ENCODE results near the gene BLOC1S4.

The BLOC1S4 gene

GRCh38 chr4:6731318-6731675 lies 15.3 kb downstream of the BLOC1S4 start:
- Histone ChIP-seq H3K36me3 (ENCODE audit: control insufficient read depth in 1 of 2, insufficient read depth in 2 of 2, low read length in 2 of 2) (no peaks in the 10 kb centered on the region), H3K9me3 (ENCODE audit: control insufficient read depth in 1 of 2, low read length in 2 of 2) (no peaks in the 10 kb centered on the region), H3K27ac (ENCODE audit: low read length) (no peak overlapping the region), H3K4me3 (ENCODE audit: low read depth in 1 of 2, low read length in 2 of 2) (no peak overlapping the region), H3K4me1 (ENCODE audit: control insufficient read depth in 1 of 2, insufficient read depth in 2 of 2, low read length in 2 of 2) (peaks cover 0 to 5% of the 10 kb centered on the region in 2 donors), H3K27me3 (ENCODE audit: low read depth, low read length) (no peaks in the 10 kb centered on the region)

GRCh38 chr4:6731780-6732179 lies 15.8 kb downstream of the BLOC1S4 start:
- no peaks in the 10 kb centered on the region for H3K27me3 ChIP-seq (ENCODE audit: low read depth, low read length)
- no peaks in the 10 kb centered on the region for H3K9me3 ChIP-seq (ENCODE audit: control insufficient read depth in 1 of 2, low read length in 2 of 2)
- peaks cover 0 to 5% of the 10 kb centered on the region in 2 donors for H3K4me1 ChIP-seq (ENCODE audit: control insufficient read depth in 1 of 2, insufficient read depth in 2 of 2, low read length in 2 of 2)
- no peak overlapping the region for H3K27ac ChIP-seq (ENCODE audit: low read length)
- no peak overlapping the region for H3K4me3 ChIP-seq (ENCODE audit: low read depth in 1 of 2, low read length in 2 of 2)
- no peaks in the 10 kb centered on the region for H3K36me3 ChIP-seq (ENCODE audit: control insufficient read depth in 1 of 2, insufficient read depth in 2 of 2, low read length in 2 of 2)

GRCh38 chr4:6732441-6733357 lies 16.7 kb downstream of the BLOC1S4 start:
- Histone ChIP-seq H3K4me3 (ENCODE audit: low read depth in 1 of 2, low read length in 2 of 2) (no peak overlapping the region), H3K36me3 (ENCODE audit: control insufficient read depth in 1 of 2, insufficient read depth in 2 of 2, low read length in 2 of 2) (no peaks in the 10 kb centered on the region), H3K27me3 (ENCODE audit: low read depth, low read length) (no peaks in the 10 kb centered on the region), H3K27ac (ENCODE audit: low read length) (no peak overlapping the region), H3K4me1 (ENCODE audit: control insufficient read depth in 1 of 2, insufficient read depth in 2 of 2, low read length in 2 of 2) (peaks cover 0 to 5% of the 10 kb centered on the region in 2 donors), H3K9me3 (ENCODE audit: control insufficient read depth in 1 of 2, low read length in 2 of 2) (no peaks in the 10 kb centered on the region)

DNA sequence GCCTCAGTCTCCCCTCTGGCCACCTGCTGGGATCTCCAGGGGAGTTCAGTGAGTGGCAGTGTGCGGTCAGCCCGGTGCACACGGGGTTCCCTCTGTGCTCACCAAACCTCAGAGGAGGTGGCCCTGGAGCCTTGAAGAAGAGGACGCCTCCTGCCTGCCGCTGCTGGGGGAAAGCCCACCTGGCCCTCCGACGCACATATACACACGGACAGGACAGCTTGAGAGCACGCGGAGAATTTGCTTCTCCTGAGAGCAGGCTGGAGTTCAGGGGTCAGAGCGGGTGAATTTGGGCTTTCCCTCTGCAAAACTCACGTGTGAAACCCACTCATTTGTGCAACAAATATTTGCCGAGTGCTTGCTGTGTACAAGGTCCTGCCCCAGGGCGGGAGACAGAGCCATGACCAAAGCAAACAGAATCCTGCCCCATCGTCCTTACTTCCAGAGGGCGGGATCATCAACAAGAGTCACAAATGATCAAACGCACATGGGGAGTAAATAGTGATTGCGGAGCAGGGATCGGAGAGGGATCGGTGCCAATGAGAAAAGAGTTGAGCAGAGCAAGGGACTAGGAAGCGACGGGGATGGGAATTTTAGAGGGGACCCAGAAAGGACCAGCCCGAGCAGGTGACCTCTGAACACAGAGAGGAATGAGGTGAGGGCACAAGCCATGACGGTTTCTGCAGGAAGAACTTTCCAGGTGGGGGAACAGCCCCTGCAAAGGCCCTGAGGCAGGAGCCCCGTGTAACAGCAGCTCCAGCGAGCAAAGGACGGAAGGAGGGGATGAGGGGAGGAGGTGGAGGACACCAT lies 17.6 kb downstream of the BLOC1S4 start:
- Histone ChIP-seq H3K27ac (ENCODE audit: low read length) (no peak overlapping the region), H3K4me1 (ENCODE audit: control insufficient read depth in 1 of 2, insufficient read depth in 2 of 2, low read length in 2 of 2) (peaks cover 0 to 5% of the 10 kb centered on the region in 2 donors), H3K36me3 (ENCODE audit: control insufficient read depth in 1 of 2, insufficient read depth in 2 of 2, low read length in 2 of 2) (no peaks in the 10 kb centered on the region), H3K27me3 (ENCODE audit: low read depth, low read length) (no peaks in the 10 kb centered on the region), H3K4me3 (ENCODE audit: low read depth in 1 of 2, low read length in 2 of 2) (no peak overlapping the region), H3K9me3 (ENCODE audit: control insufficient read depth in 1 of 2, low read length in 2 of 2) (no peaks in the 10 kb centered on the region)

DNA sequence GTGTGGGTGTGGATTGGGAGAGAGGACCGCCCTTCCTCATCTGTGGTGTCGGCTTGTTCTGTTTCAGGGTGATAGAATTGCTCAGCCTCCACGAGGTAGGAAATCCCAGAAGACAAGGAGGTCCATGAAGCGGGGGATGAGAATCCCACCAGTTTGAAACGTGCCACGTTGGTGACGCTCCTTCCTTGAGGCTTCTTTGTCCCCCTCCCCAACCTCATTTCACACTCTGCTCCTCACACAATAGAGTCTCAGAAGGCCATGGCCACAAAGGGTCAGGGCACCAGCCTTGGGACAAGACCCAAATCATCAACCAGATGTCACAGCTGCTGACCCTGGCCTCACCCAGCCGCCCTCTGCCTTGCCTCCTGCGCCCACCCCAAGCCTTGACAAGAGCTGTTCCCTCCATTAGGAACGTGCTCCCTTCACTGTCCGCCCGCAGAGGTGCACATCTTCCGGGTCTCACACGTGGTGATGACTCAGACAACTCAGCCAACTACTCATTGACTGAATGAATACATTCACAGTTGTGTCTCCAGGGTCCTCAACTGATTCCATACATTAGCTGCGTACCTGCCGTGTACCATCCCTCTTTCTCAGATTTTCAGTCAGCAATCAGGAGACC lies 18.3 kb downstream of the BLOC1S4 start:
- Histone ChIP-seq H3K4me3 (ENCODE audit: low read depth in 1 of 2, low read length in 2 of 2) (no peak overlapping the region), H3K4me1 (ENCODE audit: control insufficient read depth in 1 of 2, insufficient read depth in 2 of 2, low read length in 2 of 2) (peaks cover 0 to under 1% of the 10 kb centered on the region in 2 donors), H3K36me3 (ENCODE audit: control insufficient read depth in 1 of 2, insufficient read depth in 2 of 2, low read length in 2 of 2) (no peaks in the 10 kb centered on the region), H3K27ac (ENCODE audit: low read length) (no peak overlapping the region), H3K9me3 (ENCODE audit: control insufficient read depth in 1 of 2, low read length in 2 of 2) (no peaks in the 10 kb centered on the region), H3K27me3 (ENCODE audit: low read depth, low read length) (no peaks in the 10 kb centered on the region)

DNA sequence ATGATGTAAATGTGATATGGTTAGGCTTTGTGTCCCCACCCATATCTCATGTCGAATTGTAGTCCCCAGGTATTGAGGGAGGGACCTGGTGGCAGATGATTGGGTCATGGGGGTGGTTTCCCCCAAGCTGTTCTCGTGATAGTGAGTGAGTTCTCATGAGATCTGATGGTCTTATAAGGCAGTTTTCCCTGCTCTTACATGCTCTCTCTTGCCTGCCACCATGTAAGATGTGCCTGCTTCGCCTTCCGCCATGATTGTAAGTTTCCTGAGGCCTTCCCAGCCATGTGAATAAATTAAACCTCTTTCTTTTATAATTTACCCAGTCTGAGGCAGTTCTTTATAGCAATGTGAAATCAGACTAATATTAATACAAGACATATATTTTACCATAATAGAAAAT lies 23.9 kb downstream of the BLOC1S4 start:
- no peaks in the 10 kb centered on the region for H3K27me3 ChIP-seq (ENCODE audit: low read depth, low read length)
- H3K27ac ChIP-seq (ENCODE audit: low read length), result no peak overlapping the region
- H3K36me3 ChIP-seq (ENCODE audit: control insufficient read depth in 1 of 2, insufficient read depth in 2 of 2, low read length in 2 of 2), result no peaks in the 10 kb centered on the region
- no peaks in the 10 kb centered on the region for H3K9me3 ChIP-seq (ENCODE audit: control insufficient read depth in 1 of 2, low read length in 2 of 2)
- H3K4me3 ChIP-seq (ENCODE audit: low read depth in 1 of 2, low read length in 2 of 2), result no peak overlapping the region
- no peaks in the 10 kb centered on the region for H3K4me1 ChIP-seq (ENCODE audit: control insufficient read depth in 1 of 2, insufficient read depth in 2 of 2, low read length in 2 of 2)

- Histone ChIP-seq H3K36me3 (ENCODE audit: control insufficient read depth in 1 of 2, insufficient read depth in 2 of 2, low read length in 2 of 2) (no peaks in the 10 kb centered on the region), H3K27ac (ENCODE audit: low read length) (no peak overlapping the region), H3K4me3 (ENCODE audit: low read depth in 1 of 2, low read length in 2 of 2) (no peak overlapping the region), H3K4me1 (ENCODE audit: control insufficient read depth in 1 of 2, insufficient read depth in 2 of 2, low read length in 2 of 2) (no peaks in the 10 kb centered on the region), H3K27me3 (ENCODE audit: low read depth, low read length) (no peaks in the 10 kb centered on the region), H3K9me3 (ENCODE audit: control insufficient read depth in 1 of 2, low read length in 2 of 2) (no peaks in the 10 kb centered on the region)
These were observed 24.4 kb downstream of the BLOC1S4 start for GRCh38 chr4:6740347-6740746.

- Histone ChIP-seq H3K4me3 (ENCODE audit: low read depth in 1 of 2, low read length in 2 of 2) (no peak overlapping the region), H3K27me3 (ENCODE audit: low read depth, low read length) (no peaks in the 10 kb centered on the region), H3K27ac (ENCODE audit: low read length) (no peak overlapping the region), H3K36me3 (ENCODE audit: control insufficient read depth in 1 of 2, insufficient read depth in 2 of 2, low read length in 2 of 2) (no peaks in the 10 kb centered on the region), H3K9me3 (ENCODE audit: control insufficient read depth in 1 of 2, low read length in 2 of 2) (no peaks in the 10 kb centered on the region), H3K4me1 (ENCODE audit: control insufficient read depth in 1 of 2, insufficient read depth in 2 of 2, low read length in 2 of 2) (no peaks in the 10 kb centered on the region)
These were observed 26.5 kb downstream of the BLOC1S4 start for GRCh38 chr4:6742507-6742906.

- Histone ChIP-seq H3K9me3 (ENCODE audit: control insufficient read depth in 1 of 2, low read length in 2 of 2) (no peaks in the 10 kb centered on the region), H3K4me1 (ENCODE audit: control insufficient read depth in 1 of 2, insufficient read depth in 2 of 2, low read length in 2 of 2) (no peaks in the 10 kb centered on the region), H3K27ac (ENCODE audit: low read length) (no peak overlapping the region), H3K36me3 (ENCODE audit: control insufficient read depth in 1 of 2, insufficient read depth in 2 of 2, low read length in 2 of 2) (no peaks in the 10 kb centered on the region), H3K4me3 (ENCODE audit: low read depth in 1 of 2, low read length in 2 of 2) (no peak overlapping the region), H3K27me3 (ENCODE audit: low read depth, low read length) (no peaks in the 10 kb centered on the region)
These were observed 27.0 kb downstream of the BLOC1S4 start for GRCh38 chr4:6742989-6743388.

- no peak overlapping the region for H3K27ac ChIP-seq (ENCODE audit: low read length)
- H3K9me3 ChIP-seq (ENCODE audit: control insufficient read depth in 1 of 2, low read length in 2 of 2), result no peaks in the 10 kb centered on the region
- H3K4me1 ChIP-seq (ENCODE audit: control insufficient read depth in 1 of 2, insufficient read depth in 2 of 2, low read length in 2 of 2), result no peaks in the 10 kb centered on the region
- no peaks in the 10 kb centered on the region for H3K36me3 ChIP-seq (ENCODE audit: control insufficient read depth in 1 of 2, insufficient read depth in 2 of 2, low read length in 2 of 2)
- no peak overlapping the region for H3K4me3 ChIP-seq (ENCODE audit: low read depth in 1 of 2, low read length in 2 of 2)
- H3K27me3 ChIP-seq (ENCODE audit: low read depth, low read length), result no peaks in the 10 kb centered on the region
These were observed 30.8 kb downstream of the BLOC1S4 start for GRCh38 chr4:6746721-6747293.

Data from muscle layer of duodenum (tissue), 2 donors.